ENCODE measurements around the gene NOTCH2. TPM values are rescaled to one million over a fixed set of nuclear protein-coding genes. Genes with fewer than 3 reads are reported as not detected.

The NOTCH2 gene
- total RNA-seq, 1 experiment from 2014 or later, result 61.5 TPM

DNA sequence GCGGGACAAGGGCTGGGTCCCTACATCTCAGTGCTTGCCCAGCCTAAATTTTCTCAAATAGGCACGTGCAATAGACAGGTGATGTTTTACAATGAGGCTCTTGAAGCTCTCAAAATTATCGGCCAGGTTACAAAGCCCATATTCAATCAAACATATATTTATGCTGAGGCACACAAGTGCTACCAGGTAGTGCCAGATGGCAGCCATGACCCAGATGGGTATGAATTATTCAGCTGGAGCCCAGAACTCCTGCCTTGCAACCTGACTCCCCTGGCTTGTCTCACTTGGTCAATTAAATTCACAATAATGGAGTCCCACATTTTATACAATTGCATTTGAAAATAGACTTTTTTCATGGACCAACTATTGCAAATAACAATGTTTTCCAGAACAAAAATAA, 160.8 kb downstream of the NOTCH2 start:
- ChIA-PET POLR2A (ENCODE audit: unreplicated experiment) (no interaction called here), CTCF (no interaction called here)
- no peak for ATAC-seq
- no peak for DNase-seq
- TF ChIP-seq EZH2 (IDR thresholded peaks at IDR 0.05; ENCODE audit: low read length, unreplicated experiment), result no peak
- TF ChIP-seq, protein P1, sequence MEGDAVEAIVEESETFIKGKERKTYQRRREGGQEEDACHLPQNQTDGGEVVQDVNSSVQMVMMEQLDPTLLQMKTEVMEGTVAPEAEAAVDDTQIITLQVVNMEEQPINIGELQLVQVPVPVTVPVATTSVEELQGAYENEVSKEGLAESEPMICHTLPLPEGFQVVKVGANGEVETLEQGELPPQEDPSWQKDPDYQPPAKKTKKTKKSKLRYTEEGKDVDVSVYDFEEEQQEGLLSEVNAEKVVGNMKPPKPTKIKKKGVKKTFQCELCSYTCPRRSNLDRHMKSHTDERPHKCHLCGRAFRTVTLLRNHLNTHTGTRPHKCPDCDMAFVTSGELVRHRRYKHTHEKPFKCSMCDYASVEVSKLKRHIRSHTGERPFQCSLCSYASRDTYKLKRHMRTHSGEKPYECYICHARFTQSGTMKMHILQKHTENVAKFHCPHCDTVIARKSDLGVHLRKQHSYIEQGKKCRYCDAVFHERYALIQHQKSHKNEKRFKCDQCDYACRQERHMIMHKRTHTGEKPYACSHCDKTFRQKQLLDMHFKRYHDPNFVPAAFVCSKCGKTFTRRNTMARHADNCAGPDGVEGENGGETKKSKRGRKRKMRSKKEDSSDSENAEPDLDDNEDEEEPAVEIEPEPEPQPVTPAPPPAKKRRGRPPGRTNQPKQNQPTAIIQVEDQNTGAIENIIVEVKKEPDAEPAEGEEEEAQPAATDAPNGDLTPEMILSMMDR (conservative IDR thresholded peaks at IDR 0.05; ENCODE audit: low read depth, low read length), result no peak
- TF ChIP-seq EZH2phosphoT487 (IDR thresholded peaks at IDR 0.05; ENCODE audit: borderline replicate concordance, low read length), result no peak
- no peaks in the 10 kb centered on the region for H4K20me1 ChIP-seq (ENCODE audit: low read length)
- no peak overlapping the region for H3K4me3 ChIP-seq (ENCODE audit: low read length)
- H3K79me2 ChIP-seq (ENCODE audit: low read length), result no peaks in the 10 kb centered on the region
- no peaks in the 10 kb centered on the region for H3F3A ChIP-seq (ENCODE audit: low read length, unreplicated experiment)
- H2AFZ ChIP-seq (ENCODE audit: low read length), result no peak overlapping the region
- H3K27ac ChIP-seq (ENCODE audit: low read length), result no peak overlapping the region
- no peak overlapping the region for H3K4me2 ChIP-seq (ENCODE audit: low read length)
- H3K36me3 ChIP-seq (ENCODE audit: low read depth, low read length), result no peaks in the 10 kb centered on the region; the same call in 1 of the 2 replicates
- BruUV-seq (replicated peaks), result no TSS peak
- H3K9ac ChIP-seq (ENCODE audit: low read length), result no peak overlapping the region
- intact Hi-C loops (cut with micrococcal nuclease), result no loop called here
- no peaks in the 10 kb centered on the region for H3K27me3 ChIP-seq (ENCODE audit: low read length)
- H3K4me1 ChIP-seq (ENCODE audit: insufficient read depth, low read length), result peaks cover 2% of the 10 kb centered on the region; the same call in 1 of the 2 replicates
- H3K9me3 ChIP-seq (ENCODE audit: low read length), result no peaks in the 10 kb centered on the region
- H3K9me2 ChIP-seq (replicated peaks; ENCODE audit: low read length), result no peaks in the 10 kb centered on the region

DNA sequence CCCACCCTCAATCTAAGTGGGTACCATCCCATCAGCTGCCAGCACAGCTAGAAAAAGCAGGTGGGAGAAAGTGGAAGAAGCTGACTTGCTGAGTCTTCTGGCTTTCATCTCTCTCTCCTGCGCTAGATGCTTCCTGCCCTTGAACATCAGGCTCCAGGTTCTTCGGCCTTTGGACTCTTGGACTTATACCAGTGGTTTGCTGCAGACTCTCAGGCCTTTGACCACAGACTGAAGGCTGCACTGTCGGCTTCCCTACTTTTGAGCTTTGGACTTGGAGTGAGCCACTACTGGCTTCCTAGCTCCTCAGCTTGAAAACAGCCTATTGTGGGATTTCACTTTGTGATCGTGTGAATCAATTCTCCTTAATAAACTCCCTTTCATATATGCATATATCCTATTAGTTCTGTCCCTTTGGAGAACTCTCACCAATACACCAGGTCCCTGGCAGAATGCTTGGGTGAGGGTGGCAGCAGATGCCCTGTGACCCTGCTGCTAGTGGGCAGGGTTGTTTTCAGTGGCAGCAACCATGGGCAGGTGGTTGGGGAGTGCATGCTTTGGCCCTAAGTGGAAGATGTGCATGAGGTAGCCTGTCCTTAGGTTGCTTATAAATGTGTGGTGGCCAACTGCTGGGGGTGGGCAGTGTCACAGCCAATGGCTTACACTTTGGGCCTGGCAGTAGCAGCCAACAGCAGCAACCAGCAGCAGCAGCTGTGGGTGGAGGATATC, 162.4 kb downstream of the NOTCH2 start:
- no TSS peak for BruUV-seq (replicated peaks)
- DNase-seq (no peak), ATAC-seq (no peak)
- ChIA-PET CTCF (no interaction called here), POLR2A (ENCODE audit: unreplicated experiment) (no interaction called here)
- Histone ChIP-seq H3K27ac (ENCODE audit: low read length) (no peak overlapping the region), H3K79me2 (ENCODE audit: low read length) (no peaks in the 10 kb centered on the region), H3K4me1 (ENCODE audit: insufficient read depth, low read length) (peaks cover 5% of the 10 kb centered on the region; the same call in 1 of the 2 replicates), H3K4me2 (ENCODE audit: low read length) (no peak overlapping the region), H3K36me3 (ENCODE audit: low read depth, low read length) (no peaks in the 10 kb centered on the region), H3K9ac (ENCODE audit: low read length) (no peak overlapping the region), H3F3A (ENCODE audit: low read length, unreplicated experiment) (no peaks in the 10 kb centered on the region), H3K4me3 (ENCODE audit: low read length) (no peak overlapping the region), H2AFZ (ENCODE audit: low read length) (no peak overlapping the region), H3K9me3 (ENCODE audit: low read length) (no peaks in the 10 kb centered on the region), H4K20me1 (ENCODE audit: low read length) (no peaks in the 10 kb centered on the region), H3K27me3 (ENCODE audit: low read length) (no peaks in the 10 kb centered on the region), H3K9me2 (replicated peaks; ENCODE audit: low read length) (no peaks in the 10 kb centered on the region)
- intact Hi-C loops (cut with micrococcal nuclease), result no loop called here
- TF ChIP-seq EZH2 (IDR thresholded peaks at IDR 0.05; ENCODE audit: low read length, unreplicated experiment), result no peak
- TF ChIP-seq, protein P1 (conservative IDR thresholded peaks at IDR 0.05; ENCODE audit: low read depth, low read length), result no peak
- no peak for TF ChIP-seq EZH2phosphoT487 (IDR thresholded peaks at IDR 0.05; ENCODE audit: borderline replicate concordance, low read length)

DNA sequence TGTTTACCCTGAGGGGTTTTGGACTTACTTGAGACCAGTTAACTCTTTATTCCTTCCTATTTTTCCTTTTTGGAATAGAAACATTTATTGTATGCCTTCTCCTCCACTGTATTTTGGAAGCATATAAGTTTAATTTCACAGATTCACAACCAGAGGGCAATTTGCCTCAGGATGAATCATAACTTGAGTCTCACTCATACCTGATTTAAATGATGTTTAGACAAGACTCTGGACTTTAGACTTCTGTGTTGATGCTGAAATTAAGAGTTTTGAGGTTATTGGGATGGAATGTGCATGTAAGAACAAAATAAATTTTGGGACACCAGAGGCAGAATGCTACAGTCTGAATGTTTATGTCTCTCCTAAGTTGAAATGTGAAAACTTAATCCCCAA, 166.0 kb downstream of the NOTCH2 start:
- no peaks in the 10 kb centered on the region for H3K9me2 ChIP-seq (replicated peaks; ENCODE audit: low read length)
- BruUV-seq (replicated peaks), result no TSS peak
- H3K9ac ChIP-seq (ENCODE audit: low read length), result no peak overlapping the region
- H3F3A ChIP-seq (ENCODE audit: low read length, unreplicated experiment), result no peaks in the 10 kb centered on the region
- POLR2A ChIA-PET (ENCODE audit: unreplicated experiment), result no interaction called here
- no peaks in the 10 kb centered on the region for H3K36me3 ChIP-seq (ENCODE audit: low read depth, low read length)
- no peak overlapping the region for H3K4me2 ChIP-seq (ENCODE audit: low read length)
- CTCF ChIA-PET, result no interaction called here
- intact Hi-C loops (cut with micrococcal nuclease), result no loop called here
- DNase-seq (peak; percentile 53), ATAC-seq (peak; percentile 73)
- no peaks in the 10 kb centered on the region for H3K27me3 ChIP-seq (ENCODE audit: low read length)
- no peaks in the 10 kb centered on the region for H4K20me1 ChIP-seq (ENCODE audit: low read length)
- H3K27ac ChIP-seq (ENCODE audit: low read length), result no peak overlapping the region
- no peak overlapping the region for H2AFZ ChIP-seq (ENCODE audit: low read length)
- H3K4me3 ChIP-seq (ENCODE audit: low read length), result no peak overlapping the region
- TF ChIP-seq EZH2 (IDR thresholded peaks at IDR 0.05; ENCODE audit: low read length, unreplicated experiment), result no peak
- TF ChIP-seq EZH2phosphoT487 (IDR thresholded peaks at IDR 0.05; ENCODE audit: borderline replicate concordance, low read length), result no peak
- TF ChIP-seq, protein P1 (conservative IDR thresholded peaks at IDR 0.05; ENCODE audit: low read depth, low read length), result no peak
- H3K79me2 ChIP-seq (ENCODE audit: low read length), result no peaks in the 10 kb centered on the region
- no peaks in the 10 kb centered on the region for H3K9me3 ChIP-seq (ENCODE audit: low read length)
- peaks cover 5% of the 10 kb centered on the region; the same call in 1 of the 2 replicates for H3K4me1 ChIP-seq (ENCODE audit: insufficient read depth, low read length)

Measured in PC-3 (cell line).